DND-41 (cell line): Measurements from ENCODE around the gene POLR2B.

Experiments
- ATAC-seq: fragments of 200-7000 bp; cut with Tn5 transposase; 3 replicates; pipeline ENCODE4 v1.9.1; 2021; ENCODE audit warnings: low read depth; ENCODE audit not compliant: insufficient read depth
- DNase-seq: peaks from one replicate; pipeline ENCODE4 v3.0.0-alpha.2; 2020
- H2AFZ ChIP-seq: 2 replicates; pipeline ENCODE4 v1.6.0; 2012; ENCODE audit warnings: low read depth, low read length
- H3K27ac ChIP-seq: 2 replicates; pipeline ENCODE4 v1.5.1; 2012; ENCODE audit warnings: low read length, inconsistent platforms
- H3K27me3 ChIP-seq: fragments of 200-600 bp; sonication (generic); 2 replicates; pipeline ENCODE4 v1.6.0; 2012; ENCODE audit warnings: low read length, mild to moderate bottlenecking, inconsistent platforms; ENCODE audit not compliant: insufficient read depth, poor library complexity
- H3K36me3 ChIP-seq: 2 replicates; pipeline ENCODE4 v1.5.1; 2012; ENCODE audit warnings: low read length, inconsistent platforms; ENCODE audit not compliant: insufficient read depth
- H3K4me1 ChIP-seq: 2 replicates; pipeline ENCODE4 v1.5.1; 2012; ENCODE audit warnings: mild to moderate bottlenecking, low read length; ENCODE audit not compliant: insufficient read depth
- H3K4me2 ChIP-seq: 2 replicates; pipeline ENCODE4 v1.6.0; 2012; ENCODE audit warnings: mild to moderate bottlenecking, moderate library complexity, low read length, inconsistent platforms; ENCODE audit not compliant: insufficient read depth
- H3K4me3 ChIP-seq, 2 experiments: fragments of 200-600 bp in 1 of 2; shearing (Covaris generic) in 1 of 2; 2 replicates each; pipeline ENCODE4 v1.5.1; 2012 to 2016; ENCODE audit warnings: inconsistent platforms in 2 of 2, low read length in 2 of 2, mild to moderate bottlenecking in 2 of 2, low read depth in 1 of 2, moderate library complexity in 1 of 2
- H3K79me2 ChIP-seq: 2 replicates; pipeline ENCODE4 v1.6.0; 2012; ENCODE audit warnings: low read length, inconsistent platforms; ENCODE audit not compliant: insufficient read depth
- H3K9ac ChIP-seq: 2 replicates; pipeline ENCODE4 v1.6.0; 2012; ENCODE audit warnings: low read depth, mild to moderate bottlenecking, inconsistent platforms, low read length, moderate library complexity
- H3K9me3 ChIP-seq: 2 replicates; pipeline ENCODE4 v1.5.1; 2012; ENCODE audit warnings: low read length, moderate library complexity, mild to moderate bottlenecking, inconsistent platforms; ENCODE audit not compliant: insufficient read depth, severe bottlenecking
- H4K20me1 ChIP-seq: 2 replicates; pipeline ENCODE4 v1.6.0; 2012; ENCODE audit warnings: low read length; ENCODE audit not compliant: insufficient read depth
- EZH2 ChIP-seq: IDR thresholded peaks from 3 replicates; pipeline ENCODE4 v1.6.1; 2012; ENCODE audit warnings: borderline replicate concordance, low read depth, mild to moderate bottlenecking, moderate library complexity, low read length, inconsistent platforms; ENCODE audit not compliant: severe bottlenecking
- TF ChIP-seq, protein P1 (sequence below): IDR thresholded peaks from 2 replicates; pipeline ENCODE4 v1.5.1; 2012; ENCODE audit warnings: borderline replicate concordance, low read length, moderate library complexity, mild to moderate bottlenecking; ENCODE audit not compliant: poor library complexity, severe bottlenecking; ENCODE audit errors: extremely low read depth

The POLR2B gene

DNA sequence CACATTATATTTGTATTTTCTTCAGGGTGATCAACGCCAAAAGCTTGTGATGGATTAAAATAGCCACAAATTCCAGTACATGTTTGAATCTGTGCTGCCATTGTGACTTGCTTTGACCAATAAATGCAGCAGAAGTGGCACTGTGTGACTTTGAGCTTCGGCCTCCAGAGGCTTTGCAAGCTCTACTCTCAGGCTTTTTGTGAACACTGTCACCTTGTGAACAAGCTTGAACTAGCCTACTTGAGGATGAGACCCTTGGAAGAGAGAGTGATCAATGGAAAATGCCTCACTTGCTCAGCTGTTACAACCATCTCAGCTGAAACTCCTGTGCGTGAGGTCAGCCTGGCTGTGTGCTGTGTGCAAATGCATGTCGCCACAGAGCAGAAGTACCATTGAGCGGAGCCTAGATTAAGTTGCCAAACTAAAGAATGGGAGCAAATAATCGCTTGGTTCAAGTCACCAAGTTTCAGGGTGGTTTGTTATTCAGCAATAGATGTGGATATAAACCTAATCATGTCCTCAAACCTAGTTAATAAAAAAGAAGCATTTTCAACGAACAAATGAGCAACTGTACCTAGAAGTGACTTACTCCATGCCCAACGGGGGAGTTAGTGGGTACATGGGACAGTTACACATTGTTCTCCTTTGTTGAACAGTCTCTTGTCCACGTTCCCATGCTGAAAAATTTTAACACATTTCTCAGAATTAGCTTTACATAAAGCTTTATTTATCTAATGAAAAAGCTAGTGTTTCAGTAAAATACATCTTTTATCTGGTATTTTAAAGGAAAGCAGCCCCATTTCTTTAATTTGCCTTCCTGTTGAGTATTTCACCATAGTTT lies 24.8 kb upstream of the POLR2B start:
- no peak for TF ChIP-seq EZH2
- TF ChIP-seq, protein P1, sequence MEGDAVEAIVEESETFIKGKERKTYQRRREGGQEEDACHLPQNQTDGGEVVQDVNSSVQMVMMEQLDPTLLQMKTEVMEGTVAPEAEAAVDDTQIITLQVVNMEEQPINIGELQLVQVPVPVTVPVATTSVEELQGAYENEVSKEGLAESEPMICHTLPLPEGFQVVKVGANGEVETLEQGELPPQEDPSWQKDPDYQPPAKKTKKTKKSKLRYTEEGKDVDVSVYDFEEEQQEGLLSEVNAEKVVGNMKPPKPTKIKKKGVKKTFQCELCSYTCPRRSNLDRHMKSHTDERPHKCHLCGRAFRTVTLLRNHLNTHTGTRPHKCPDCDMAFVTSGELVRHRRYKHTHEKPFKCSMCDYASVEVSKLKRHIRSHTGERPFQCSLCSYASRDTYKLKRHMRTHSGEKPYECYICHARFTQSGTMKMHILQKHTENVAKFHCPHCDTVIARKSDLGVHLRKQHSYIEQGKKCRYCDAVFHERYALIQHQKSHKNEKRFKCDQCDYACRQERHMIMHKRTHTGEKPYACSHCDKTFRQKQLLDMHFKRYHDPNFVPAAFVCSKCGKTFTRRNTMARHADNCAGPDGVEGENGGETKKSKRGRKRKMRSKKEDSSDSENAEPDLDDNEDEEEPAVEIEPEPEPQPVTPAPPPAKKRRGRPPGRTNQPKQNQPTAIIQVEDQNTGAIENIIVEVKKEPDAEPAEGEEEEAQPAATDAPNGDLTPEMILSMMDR: no peak
- Histone ChIP-seq H3K9me3 (no peaks in the 10 kb centered on the region), H3K9ac (no peak overlapping the region), H3K4me1 (no peaks in the 10 kb centered on the region), H3K4me2 (no peak overlapping the region), H2AFZ (no peak overlapping the region), H3K27me3 (no peaks in the 10 kb centered on the region), H3K79me2 (no peaks in the 10 kb centered on the region), H3K36me3 (no peaks in the 10 kb centered on the region), H3K27ac (no peak overlapping the region), H3K4me3 (no peak overlapping the region), H4K20me1 (no peaks in the 10 kb centered on the region)
- ATAC-seq (no peak), DNase-seq (no peak)

DNA sequence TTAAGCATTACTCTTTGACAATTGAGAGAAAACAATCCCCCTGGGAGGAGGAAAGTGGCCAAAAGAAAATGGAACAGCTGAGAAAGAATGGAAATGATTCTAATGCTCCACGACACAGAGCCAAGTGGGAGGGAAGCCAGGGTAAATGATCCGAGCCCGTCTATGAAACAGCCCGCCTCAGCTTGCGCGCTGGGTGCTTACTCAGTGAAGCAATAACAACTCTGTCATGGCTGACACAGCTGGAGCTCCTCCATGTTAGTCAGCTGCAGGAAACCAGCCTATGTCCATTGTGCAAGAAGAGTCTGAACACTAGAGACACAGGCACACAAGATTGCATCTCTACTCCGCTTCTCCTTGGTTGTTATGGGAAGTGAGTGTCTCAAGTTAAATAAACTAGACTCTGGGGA lies 20.6 kb upstream of the POLR2B start:
- H3K4me2 ChIP-seq: no peak overlapping the region

DNA sequence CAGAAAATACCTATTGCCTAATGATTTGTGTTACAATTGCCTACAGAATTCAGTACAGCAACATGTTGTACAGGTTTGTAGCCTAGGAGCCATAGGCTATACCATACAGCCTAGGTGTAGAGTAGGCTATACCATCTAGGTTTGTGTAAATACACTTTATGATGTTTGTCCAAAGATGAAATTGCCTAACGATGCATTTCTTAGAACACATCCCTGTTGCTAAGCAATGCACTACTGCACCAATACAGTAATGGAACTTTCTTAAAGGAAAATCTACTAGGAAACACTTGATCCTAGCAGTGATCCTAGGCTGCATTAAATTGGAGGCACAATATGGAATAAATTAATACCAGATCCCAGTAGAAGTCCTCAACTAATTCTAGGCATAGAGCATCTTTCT lies 19.6 kb upstream of the POLR2B start:
- no peak for ATAC-seq
- no peak overlapping the region for H3K9ac ChIP-seq
- no peaks in the 10 kb centered on the region for H4K20me1 ChIP-seq
- no peak overlapping the region for H3K4me3 ChIP-seq
- H3K9me3 ChIP-seq: no peaks in the 10 kb centered on the region
- no peak for DNase-seq
- no peaks in the 10 kb centered on the region for H3K27me3 ChIP-seq
- no peak for TF ChIP-seq EZH2
- TF ChIP-seq, protein P1: no peak
- peaks cover 30% of the 10 kb centered on the region for H3K36me3 ChIP-seq
- no peaks in the 10 kb centered on the region for H3K4me1 ChIP-seq
- H2AFZ ChIP-seq: no peak overlapping the region
- H3K4me2 ChIP-seq: no peak overlapping the region
- no peaks in the 10 kb centered on the region for H3K79me2 ChIP-seq
- no peak overlapping the region for H3K27ac ChIP-seq

More for the DNA sequence above, 20.6 kb upstream of the POLR2B start:
- Histone ChIP-seq H3K27me3 (no peaks in the 10 kb centered on the region), H3K79me2 (no peaks in the 10 kb centered on the region), H3K4me3 (no peak overlapping the region), H3K27ac (no peak overlapping the region), H2AFZ (no peak overlapping the region), H3K9me3 (no peaks in the 10 kb centered on the region), H3K36me3 (peaks cover 21% of the 10 kb centered on the region), H3K9ac (no peak overlapping the region), H3K4me1 (no peaks in the 10 kb centered on the region), H4K20me1 (no peaks in the 10 kb centered on the region)
- ATAC-seq: no peak
- DNase-seq: no peak
- TF ChIP-seq EZH2: no peak
- TF ChIP-seq, protein P1: no peak
